GM21529 (cell line): ENCODE measurements around the gene GAK.

Source experiments
- ATAC-seq: cut with Tn5 transposase; IDR thresholded peaks from one replicate; pipeline ENCODE4 v1.9.1; 2021; ENCODE audit not compliant: unreplicated experiment

The GAK gene

GRCh38 chr4:855880-856224 lies 76.3 kb downstream of the GAK start:
- no peak for ATAC-seq

- no peak for ATAC-seq
These were observed 77.8 kb downstream of the GAK start for GRCh38 chr4:854356-854755.

GRCh38 chr4:853416-853781 lies 78.7 kb downstream of the GAK start:
- ATAC-seq = no peak

- ATAC-seq = no peak
These were observed 80.2 kb downstream of the GAK start for GRCh38 chr4:851701-852430.

- ATAC-seq = no peak
These were observed 81.7 kb downstream of the GAK start for GRCh38 chr4:850323-850945.

GRCh38 chr4:849478-850175 lies 82.5 kb downstream of the GAK start:
- no peak for ATAC-seq

- no peak for ATAC-seq
These were observed 83.2 kb downstream of the GAK start for GRCh38 chr4:848803-849477.

GRCh38 chr4:848307-848691 lies 83.8 kb downstream of the GAK start:
- no peak for ATAC-seq

- no peak for ATAC-seq
These were observed 86.3 kb downstream of the GAK start for GRCh38 chr4:845836-846251.

GRCh38 chr4:845233-845835 lies 86.8 kb downstream of the GAK start:
- ATAC-seq = no peak

- no peak for ATAC-seq
These were observed 87.3 kb downstream of the GAK start for GRCh38 chr4:844752-845232.

GRCh38 chr4:839675-840443 lies 92.3 kb downstream of the GAK start:
- no peak for ATAC-seq

- ATAC-seq = no peak
These were observed 94.3 kb downstream of the GAK start for GRCh38 chr4:837772-838171.

- ATAC-seq = no peak
These were observed 95.3 kb downstream of the GAK start for GRCh38 chr4:836750-837301.

GRCh38 chr4:836003-836511 lies 96.1 kb downstream of the GAK start:
- no peak for ATAC-seq

- ATAC-seq = no peak
These were observed 96.7 kb downstream of the GAK start for GRCh38 chr4:835148-836002.

GRCh38 chr4:834368-835147 lies 97.6 kb downstream of the GAK start:
- no peak for ATAC-seq

GRCh38 chr4:833731-834367 lies 98.3 kb downstream of the GAK start:
- ATAC-seq = no peak
